ENCODE measurements around the gene ZBTB17. TPM values are rescaled to one million over a fixed set of nuclear protein-coding genes. Genes with fewer than 3 reads are reported as not detected.

The ZBTB17 gene
- total RNA-seq, 1 experiment from 2014 or later: 22.1 TPM

DNA sequence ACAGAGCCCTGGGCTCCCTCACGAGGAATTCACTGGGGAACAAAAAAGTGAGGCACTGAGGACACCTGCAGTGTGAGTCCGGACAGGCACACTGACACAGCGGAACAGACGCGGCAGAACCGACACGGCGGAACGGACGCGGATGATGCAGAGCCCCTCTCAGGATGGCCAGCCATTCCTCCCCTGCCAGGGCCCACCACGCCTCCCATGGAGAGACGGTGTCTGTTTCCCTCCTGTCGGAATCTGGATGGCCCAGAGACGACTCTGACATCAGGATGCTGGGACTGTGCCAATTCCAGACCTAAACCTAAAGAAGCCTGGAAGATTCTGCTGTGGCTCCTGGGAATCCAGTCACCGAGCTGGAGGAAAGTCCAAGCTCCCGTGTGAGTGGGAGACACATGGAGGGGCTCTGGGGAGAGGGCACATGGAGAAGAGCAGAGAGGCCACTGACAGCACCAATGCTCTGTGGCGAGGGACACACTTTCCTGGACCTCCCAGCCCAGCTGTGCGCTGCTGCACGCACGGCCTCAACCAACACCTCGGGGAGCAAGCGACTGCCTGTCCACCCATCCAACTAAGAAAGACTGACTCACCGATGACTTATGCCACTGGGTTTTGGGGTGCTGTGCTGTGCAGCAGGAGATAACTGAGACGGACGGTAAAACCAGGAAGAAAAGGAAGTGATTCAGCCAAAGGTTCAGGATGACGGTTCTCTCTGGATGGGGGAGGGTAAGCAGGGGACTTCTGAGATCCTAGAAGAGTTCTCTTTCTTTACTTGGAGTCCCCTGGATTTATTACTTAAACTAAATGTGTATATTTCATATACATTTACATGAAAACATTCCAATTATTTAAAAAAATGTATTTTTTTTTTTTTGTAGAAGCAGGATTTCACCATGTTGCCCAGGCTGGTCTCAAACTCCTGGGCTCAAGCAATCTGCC, 23.3 kb downstream of the ZBTB17 start:
- H3K27ac Mint-ChIP-seq (ENCODE audit: unreplicated experiment): no peak overlapping the region
- no peak overlapping the region for H3K4me3 Mint-ChIP-seq (ENCODE audit: low read depth, unreplicated experiment)
- H3K36me3 Mint-ChIP-seq (ENCODE audit: insufficient read depth, unreplicated experiment): peaks cover 24% of the 10 kb centered on the region
- BruUV-seq (replicated peaks): no TSS peak
- H3K27me3 Mint-ChIP-seq (ENCODE audit: unreplicated experiment): no peaks in the 10 kb centered on the region
- peaks cover 8% of the 10 kb centered on the region for H3K4me1 Mint-ChIP-seq (ENCODE audit: low read depth, unreplicated experiment)
- CTCF ChIA-PET: no interaction called here
- intact Hi-C loops (cut with micrococcal nuclease; ENCODE audit: unreplicated experiment): no loop called here
- TF ChIP-seq, protein P1, sequence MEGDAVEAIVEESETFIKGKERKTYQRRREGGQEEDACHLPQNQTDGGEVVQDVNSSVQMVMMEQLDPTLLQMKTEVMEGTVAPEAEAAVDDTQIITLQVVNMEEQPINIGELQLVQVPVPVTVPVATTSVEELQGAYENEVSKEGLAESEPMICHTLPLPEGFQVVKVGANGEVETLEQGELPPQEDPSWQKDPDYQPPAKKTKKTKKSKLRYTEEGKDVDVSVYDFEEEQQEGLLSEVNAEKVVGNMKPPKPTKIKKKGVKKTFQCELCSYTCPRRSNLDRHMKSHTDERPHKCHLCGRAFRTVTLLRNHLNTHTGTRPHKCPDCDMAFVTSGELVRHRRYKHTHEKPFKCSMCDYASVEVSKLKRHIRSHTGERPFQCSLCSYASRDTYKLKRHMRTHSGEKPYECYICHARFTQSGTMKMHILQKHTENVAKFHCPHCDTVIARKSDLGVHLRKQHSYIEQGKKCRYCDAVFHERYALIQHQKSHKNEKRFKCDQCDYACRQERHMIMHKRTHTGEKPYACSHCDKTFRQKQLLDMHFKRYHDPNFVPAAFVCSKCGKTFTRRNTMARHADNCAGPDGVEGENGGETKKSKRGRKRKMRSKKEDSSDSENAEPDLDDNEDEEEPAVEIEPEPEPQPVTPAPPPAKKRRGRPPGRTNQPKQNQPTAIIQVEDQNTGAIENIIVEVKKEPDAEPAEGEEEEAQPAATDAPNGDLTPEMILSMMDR (IDR thresholded peaks at IDR 0.05; ENCODE audit: unreplicated experiment): no peak
- no peak for DNase-seq
- H3K9me3 Mint-ChIP-seq (ENCODE audit: low read depth, unreplicated experiment): no peaks in the 10 kb centered on the region

DNA sequence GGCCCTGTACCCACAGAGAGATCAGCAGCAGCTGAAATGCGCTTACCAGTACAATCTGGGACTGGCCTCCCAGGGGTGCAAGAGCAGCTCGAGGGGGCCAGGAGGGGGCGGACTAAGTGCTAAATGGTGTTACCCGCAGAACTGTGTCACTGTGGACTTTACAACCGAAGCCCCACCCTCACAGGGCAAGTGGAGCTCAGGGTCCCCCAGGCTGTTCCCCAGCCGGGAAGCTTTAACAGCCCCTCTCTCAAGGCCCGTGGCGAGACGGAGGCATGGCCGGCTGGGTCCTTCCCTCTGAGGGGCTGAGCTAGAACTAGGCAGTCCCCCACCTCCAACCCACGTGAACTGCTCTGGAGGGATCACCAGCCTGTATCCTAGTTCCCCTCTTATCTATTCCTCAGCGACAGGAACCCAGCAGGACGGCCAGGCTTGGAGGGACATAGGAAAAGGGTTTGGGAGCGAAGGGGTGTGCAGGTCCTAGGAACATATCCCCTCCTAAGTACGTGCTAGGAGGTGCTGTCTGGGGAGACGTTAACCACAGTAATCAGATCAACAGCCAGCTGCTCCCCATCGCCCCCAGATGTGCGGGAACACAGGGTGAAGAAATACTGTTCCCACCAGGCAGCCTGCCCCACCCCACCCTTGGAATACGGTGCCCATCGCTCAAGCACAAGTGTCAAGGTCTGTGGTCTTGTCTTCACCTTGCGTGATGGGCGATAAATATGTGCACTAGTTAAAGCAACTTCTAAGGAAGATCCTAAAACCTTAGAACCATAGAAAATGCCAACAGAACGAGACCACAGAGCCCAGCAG, 24.4 kb downstream of the ZBTB17 start:
- CTCF ChIA-PET: no interaction called here
- DNase-seq: no peak
- H3K4me3 Mint-ChIP-seq (ENCODE audit: low read depth, unreplicated experiment): no peak overlapping the region
- no peak overlapping the region for H3K27ac Mint-ChIP-seq (ENCODE audit: unreplicated experiment)
- no peaks in the 10 kb centered on the region for H3K9me3 Mint-ChIP-seq (ENCODE audit: low read depth, unreplicated experiment)
- intact Hi-C loops (cut with micrococcal nuclease; ENCODE audit: unreplicated experiment): no loop called here
- TF ChIP-seq, protein P1 (IDR thresholded peaks at IDR 0.05; ENCODE audit: unreplicated experiment): no peak
- peaks cover 8% of the 10 kb centered on the region for H3K4me1 Mint-ChIP-seq (ENCODE audit: low read depth, unreplicated experiment)
- H3K36me3 Mint-ChIP-seq (ENCODE audit: insufficient read depth, unreplicated experiment): peaks cover 24% of the 10 kb centered on the region
- no TSS peak for BruUV-seq (replicated peaks)
- no peaks in the 10 kb centered on the region for H3K27me3 Mint-ChIP-seq (ENCODE audit: unreplicated experiment)

DNA sequence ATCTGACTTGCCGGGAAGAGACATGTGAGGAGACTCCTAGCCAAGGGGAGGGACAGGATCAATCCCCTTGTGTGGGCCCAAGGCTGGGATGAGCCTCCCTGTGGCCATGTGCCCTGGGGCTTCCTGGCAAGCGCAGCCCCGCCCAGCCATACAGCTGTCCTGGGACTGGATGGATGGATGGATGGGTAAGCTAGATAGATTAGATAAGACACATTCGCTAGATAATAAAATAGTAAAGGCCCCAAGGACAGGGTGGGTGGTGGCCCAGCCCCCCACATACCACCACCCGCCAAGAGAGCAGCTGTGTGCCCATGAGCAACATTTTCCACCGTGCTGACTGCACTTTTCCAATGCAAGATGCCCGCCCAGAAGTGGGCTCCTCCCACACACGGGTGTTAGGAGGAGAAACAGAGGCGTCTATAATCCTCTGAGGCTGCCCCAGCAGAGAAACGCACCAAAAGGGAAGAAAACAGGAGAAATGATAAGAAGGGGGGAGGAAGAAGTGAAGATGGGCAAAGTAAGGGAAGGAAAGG, 25.1 kb downstream of the ZBTB17 start:
- H3K27me3 Mint-ChIP-seq (ENCODE audit: unreplicated experiment): no peaks in the 10 kb centered on the region
- no peak overlapping the region for H3K27ac Mint-ChIP-seq (ENCODE audit: unreplicated experiment)
- no TSS peak for BruUV-seq (replicated peaks)
- TF ChIP-seq, protein P1 (IDR thresholded peaks at IDR 0.05; ENCODE audit: unreplicated experiment): no peak
- no peaks in the 10 kb centered on the region for H3K9me3 Mint-ChIP-seq (ENCODE audit: low read depth, unreplicated experiment)
- peaks cover 21% of the 10 kb centered on the region for H3K36me3 Mint-ChIP-seq (ENCODE audit: insufficient read depth, unreplicated experiment)
- CTCF ChIA-PET: no interaction called here
- intact Hi-C loops (cut with micrococcal nuclease; ENCODE audit: unreplicated experiment): no loop called here
- H3K4me3 Mint-ChIP-seq (ENCODE audit: low read depth, unreplicated experiment): no peak overlapping the region
- no peak for DNase-seq
- peaks cover 8% of the 10 kb centered on the region for H3K4me1 Mint-ChIP-seq (ENCODE audit: low read depth, unreplicated experiment)

DNA sequence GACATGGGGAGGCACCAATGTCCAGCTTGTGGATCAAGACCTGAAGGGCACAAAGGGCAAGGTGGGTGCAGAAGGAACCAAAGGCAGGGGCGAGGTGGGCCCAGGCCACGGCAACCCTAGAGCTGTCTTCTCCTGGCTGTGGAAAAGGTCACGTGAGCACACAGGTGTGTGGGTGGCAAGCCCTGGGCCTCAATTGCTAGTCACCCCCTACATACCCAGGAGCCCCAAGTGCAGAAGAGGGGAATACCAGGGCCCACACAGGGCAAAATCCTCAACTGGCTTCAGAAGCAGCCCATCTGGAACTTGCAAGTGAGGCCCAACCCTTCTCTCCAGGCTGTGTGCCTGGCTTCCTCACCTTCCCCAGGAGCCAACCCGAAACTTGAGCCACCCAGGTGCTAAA, 25.6 kb downstream of the ZBTB17 start:
- intact Hi-C loops (cut with micrococcal nuclease; ENCODE audit: unreplicated experiment): no loop called here
- H3K27me3 Mint-ChIP-seq (ENCODE audit: unreplicated experiment): no peaks in the 10 kb centered on the region
- H3K27ac Mint-ChIP-seq (ENCODE audit: unreplicated experiment): no peak overlapping the region
- H3K4me3 Mint-ChIP-seq (ENCODE audit: low read depth, unreplicated experiment): no peak overlapping the region
- no peak for DNase-seq
- TF ChIP-seq, protein P1 (IDR thresholded peaks at IDR 0.05; ENCODE audit: unreplicated experiment): no peak
- H3K36me3 Mint-ChIP-seq (ENCODE audit: insufficient read depth, unreplicated experiment): peaks cover 22% of the 10 kb centered on the region
- BruUV-seq (replicated peaks): no TSS peak
- CTCF ChIA-PET: interaction anchor here (1.1 kb wide), 1 partner anchor 26 kb away, joined by 3 read pairs; the partner anchor contains the start of gene ZBTB17
- H3K4me1 Mint-ChIP-seq (ENCODE audit: low read depth, unreplicated experiment): peaks cover 8% of the 10 kb centered on the region
- H3K9me3 Mint-ChIP-seq (ENCODE audit: low read depth, unreplicated experiment): no peaks in the 10 kb centered on the region
